Activated naive CD4-positive, alpha-beta T cell (primary cell): ENCODE results near the gene NUP85.
"Not testable (repeated sequence)": the region's sequence is repeated elsewhere in the genome, so short reads cannot be mapped to it uniquely, and the experiment has no call there.

Experiments
- DNase-seq, 4 experiments: peaks; one replicate each; lab custom pipeline; 2025; lab: John Stamatoyannopoulos, UW

Gene NUP85, protein sequence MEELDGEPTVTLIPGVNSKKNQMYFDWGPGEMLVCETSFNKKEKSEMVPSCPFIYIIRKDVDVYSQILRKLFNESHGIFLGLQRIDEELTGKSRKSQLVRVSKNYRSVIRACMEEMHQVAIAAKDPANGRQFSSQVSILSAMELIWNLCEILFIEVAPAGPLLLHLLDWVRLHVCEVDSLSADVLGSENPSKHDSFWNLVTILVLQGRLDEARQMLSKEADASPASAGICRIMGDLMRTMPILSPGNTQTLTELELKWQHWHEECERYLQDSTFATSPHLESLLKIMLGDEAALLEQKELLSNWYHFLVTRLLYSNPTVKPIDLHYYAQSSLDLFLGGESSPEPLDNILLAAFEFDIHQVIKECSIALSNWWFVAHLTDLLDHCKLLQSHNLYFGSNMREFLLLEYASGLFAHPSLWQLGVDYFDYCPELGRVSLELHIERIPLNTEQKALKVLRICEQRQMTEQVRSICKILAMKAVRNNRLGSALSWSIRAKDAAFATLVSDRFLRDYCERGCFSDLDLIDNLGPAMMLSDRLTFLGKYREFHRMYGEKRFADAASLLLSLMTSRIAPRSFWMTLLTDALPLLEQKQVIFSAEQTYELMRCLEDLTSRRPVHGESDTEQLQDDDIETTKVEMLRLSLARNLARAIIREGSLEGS

DNA sequence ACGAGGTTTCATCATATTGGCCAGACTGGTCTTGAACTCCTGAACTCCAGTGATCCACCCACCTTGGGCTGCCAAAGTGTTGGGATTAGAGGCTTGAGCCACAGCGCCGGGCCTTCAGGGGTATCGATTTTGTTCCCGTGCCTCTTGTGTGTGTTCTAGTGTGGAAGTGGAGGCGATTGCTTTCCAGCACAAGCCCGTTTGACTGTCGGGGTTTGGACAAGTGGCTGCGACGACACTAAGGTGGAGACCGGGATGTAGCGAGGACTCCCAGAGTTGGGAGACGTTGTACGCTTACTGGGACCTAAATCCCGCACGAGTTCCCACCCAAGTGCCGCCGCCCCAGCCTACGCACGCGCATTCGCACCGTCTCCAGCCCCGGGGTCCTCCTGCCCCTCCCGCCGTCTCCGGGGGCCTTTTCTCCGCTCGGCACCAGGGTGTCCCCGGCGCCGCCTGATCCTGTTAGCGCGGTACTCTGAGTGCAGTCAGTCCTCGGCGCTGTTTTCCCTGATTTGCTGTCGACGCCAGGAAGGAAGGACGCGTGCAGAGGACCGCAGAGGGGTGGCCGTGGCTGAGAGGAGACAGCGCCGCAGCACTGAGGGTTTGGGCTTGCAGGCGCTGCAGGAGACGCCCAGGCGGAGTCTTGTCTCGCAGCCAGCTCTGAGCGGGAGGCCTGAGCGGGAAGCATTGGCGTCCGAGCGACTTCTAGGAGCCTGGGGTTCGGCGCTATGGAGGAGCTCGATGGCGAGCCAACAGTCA lies at the start of gene NUP85:
TSS of gene NUP85 (plus strand) at position 643 of the 756 bp plus-strand sequence. CDS start at position 726, 83 bp downstream.
- peak; percentile 84 to 91 (median 87) for DNase-seq

DNA sequence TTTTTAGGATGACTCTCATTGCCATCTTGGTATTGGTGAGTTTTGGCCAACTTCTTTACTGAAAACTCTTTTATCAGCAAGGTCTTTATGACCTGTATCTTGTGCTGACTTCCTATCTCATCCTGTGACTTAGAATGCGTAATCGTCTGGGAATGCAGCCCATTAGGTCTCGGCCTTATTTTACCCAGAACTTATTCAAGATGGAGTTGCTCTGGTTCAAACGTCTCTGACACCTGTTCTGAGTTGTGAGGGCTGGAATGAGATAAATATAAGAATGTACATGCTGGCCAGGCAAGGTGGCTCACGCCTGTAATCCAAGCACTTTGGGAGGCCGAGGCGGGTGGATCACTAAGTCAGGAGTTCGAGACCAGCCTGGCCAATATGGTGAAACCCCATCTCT lies 47.0 kb upstream of the NUP85 start:
- DNase-seq: not testable (repeated sequence)

DNA sequence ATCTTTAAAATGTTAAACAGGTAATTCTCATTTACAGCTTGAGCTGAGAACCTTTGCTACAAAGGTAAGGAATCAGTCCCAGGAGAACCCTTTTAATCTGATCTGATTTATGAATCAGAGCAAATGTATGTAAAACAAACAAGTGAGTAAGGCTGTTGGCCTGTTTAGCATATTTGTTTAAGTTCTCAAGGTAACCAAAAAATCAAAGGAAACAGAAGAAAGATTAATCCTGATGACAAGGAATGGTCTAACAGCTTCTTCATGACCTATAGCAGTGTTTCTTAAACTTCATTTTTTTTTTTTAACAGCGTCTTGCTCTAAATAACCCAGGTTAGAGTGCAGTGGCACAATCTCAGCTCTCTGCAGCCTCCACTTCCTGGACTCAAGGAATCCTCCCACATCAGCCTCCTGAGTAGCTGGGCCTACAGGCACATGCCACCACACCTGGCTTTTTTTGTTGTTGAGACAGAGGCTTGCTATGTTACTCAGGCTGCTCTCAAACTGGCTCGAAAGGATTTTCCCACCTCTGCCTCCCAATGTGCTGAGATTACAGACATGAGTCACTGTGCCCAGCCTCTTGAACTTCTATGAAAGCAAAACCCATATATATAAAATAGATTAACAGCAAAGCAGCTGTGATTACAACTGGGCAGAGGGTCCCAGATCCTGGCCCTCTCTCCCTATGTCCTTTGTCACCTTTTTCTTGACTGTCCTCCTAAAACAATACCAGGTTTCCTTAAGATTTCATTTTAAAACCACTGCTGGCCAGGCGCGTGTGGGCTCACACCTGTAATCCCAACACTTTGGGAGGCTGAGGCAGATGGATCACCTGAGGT lies 46.1 kb upstream of the NUP85 start:
- no peak for DNase-seq

DNA sequence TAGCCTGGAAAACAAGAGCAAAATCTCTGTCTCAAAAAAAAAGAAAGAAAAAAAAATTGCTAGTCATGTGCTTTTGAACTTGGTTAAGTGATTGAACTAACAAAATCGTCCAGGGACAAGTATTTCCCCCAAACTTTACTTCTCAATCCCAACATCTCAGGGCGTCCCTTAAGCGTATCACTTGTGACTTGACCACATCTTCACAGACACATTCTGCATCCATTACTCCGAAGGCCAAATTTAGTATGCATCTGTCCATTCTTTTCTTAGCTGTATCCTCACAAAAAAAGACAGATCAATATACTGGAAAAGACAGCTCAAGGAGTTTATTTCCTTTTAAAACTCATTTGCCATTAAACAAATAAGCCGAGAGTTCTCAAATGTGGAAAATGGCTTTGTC lies 45.3 kb upstream of the NUP85 start:
- no peak for DNase-seq

DNA sequence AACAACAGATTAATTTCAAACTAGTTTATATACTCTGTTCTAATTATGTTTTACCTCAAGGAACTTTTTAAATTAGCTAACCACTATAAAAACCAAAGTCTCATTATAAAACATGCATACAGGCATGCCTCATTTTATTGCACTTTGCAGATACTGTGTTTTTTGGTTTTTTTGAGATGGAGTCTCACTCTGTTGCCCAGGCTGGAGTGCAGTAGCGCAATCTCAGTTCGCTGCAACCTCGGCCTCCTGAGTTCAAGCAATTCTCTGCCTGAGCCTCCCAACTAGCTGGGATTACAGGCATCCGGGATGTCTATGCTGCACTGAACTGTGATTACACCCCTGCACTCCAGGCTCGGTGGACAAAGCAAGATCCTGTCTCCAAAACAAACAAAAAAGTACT lies 42.4 kb upstream of the NUP85 start:
- no peak for DNase-seq

DNA sequence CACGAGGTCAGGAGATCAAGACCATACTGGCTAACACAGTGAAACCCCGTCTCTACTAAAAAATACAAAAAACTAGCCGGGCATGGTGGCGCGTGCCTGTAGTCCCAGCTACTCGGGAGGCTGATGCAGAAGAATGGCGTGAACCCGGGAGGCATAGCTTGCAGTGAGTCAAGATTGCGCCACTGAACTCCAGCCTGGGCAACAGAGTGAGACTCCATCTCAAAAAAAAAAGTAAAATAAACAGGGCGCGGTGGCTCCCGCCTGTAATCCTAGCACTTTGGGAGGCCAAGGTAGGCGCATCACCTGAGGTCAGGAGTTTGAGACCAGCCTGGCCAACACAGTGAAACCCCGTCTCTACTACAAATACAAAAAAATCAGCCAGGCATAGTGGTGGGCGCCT lies 40.9 kb upstream of the NUP85 start:
- not testable (repeated sequence) for DNase-seq

DNA sequence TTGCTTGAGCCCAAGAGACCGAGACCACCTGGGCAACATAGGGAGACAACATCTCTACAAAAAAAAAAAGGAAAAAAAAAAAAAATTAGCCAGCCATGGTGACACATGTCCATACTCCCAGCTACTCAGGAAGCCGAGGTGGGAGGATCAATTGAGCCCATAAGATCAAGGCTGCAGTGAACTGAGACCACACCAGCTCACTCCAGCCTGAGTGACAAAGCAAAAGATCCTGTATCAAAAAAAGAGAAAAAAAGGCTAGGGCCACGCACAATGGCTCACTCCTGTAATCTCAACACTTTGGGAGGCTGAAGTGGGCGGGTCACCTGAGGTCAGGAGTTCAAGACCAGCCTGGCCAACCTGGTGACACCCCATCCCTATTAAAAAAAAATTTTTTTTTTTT lies 36.5 kb upstream of the NUP85 start:
- DNase-seq: no peak

DNA sequence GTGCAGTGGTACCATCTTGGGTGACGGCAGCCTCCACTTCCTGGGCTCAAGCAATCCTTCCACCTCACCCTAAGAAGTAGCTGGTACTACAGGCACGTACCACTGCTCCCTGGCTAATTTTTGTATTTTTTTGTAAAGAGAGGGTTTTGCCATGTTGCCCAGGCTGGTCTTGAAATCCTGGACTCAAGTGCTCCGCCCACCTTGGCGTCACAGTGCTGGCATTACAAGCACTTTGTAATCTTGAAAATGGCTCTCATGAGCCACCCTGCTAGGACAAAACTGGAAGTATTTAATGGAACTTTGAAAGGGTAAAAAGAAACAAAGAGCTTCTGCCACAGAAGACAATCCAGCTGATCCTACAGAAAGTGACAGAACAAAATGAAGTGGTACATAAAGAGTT lies 32.0 kb upstream of the NUP85 start:
- DNase-seq: no peak

DNA sequence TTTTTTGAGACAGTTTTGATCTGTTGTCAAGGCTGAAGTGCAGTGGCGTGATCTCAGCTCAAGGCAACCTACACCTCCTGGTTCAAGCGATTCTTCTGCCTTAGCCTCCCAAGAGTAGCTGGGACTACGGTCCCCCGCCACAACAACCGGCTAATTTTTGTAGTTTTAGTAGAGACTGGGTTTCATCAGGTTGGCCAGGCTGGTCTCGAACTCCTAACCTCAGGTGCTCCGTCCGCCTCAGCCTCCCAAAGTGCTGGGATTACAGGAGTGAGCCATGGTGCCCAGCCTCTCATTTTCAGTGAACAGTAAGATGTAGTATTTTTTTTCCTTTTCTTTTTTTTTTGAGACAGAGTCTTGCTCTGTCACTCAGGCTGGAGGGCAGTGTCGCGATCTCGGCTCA lies 30.5 kb upstream of the NUP85 start:
- no peak for DNase-seq

DNA sequence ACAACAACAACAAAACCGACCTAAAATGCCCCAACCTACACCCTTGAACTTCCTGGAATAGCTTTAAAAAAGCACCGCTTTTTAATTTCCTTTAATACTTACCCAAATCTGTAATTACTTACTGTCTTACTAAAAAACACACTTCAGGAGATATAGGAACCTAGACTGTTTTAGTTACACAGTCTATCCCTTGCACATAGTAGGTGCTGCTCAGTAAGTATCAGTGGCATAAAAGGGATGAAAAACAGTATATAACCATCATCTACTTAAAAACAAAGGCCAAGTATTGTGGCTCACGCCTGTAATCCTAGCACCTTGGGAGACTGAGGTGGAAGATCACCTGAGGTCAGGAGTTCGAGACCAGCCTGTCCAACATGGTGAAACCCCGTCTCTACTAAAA lies 28.9 kb upstream of the NUP85 start:
- DNase-seq: no peak

DNA sequence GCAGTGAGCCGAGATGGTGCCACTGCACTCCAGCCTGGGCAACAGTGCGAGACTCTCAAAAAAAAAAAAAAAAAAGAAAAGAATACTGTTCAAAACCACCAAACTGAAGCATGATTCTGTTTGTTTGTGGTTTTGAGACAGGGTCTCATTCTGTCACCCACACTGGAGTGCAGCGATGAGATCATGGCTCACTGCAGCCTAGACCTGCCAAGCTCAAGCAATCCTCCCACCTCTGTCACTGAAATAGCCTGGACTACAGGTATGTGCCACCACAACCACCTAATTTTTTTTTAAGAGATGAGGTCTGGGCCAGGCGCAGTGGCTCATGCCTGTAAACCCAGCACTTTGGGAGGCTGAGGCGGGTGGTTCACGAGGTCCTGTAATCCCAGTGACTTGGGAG lies 27.0 kb upstream of the NUP85 start:
- no peak for DNase-seq

DNA sequence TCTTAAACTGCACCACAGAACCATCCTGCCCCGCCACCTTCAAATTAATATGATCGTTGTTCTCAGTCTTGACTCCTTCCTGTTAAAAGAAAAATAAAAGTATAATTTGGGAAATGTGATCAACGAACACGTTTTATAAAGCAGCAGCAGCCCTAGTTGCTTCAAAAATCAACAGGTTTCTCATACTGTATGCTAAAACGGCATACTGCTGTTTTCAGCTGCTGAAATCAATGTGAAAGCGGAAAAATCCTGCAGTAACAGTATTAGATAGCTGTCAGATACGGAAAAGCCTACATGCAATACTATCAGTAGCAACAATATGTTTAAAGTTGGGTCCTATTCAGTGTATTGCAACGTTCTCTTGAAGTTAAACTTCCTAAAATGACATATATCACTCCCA lies 24.4 kb upstream of the NUP85 start:
- DNase-seq: no peak

DNA sequence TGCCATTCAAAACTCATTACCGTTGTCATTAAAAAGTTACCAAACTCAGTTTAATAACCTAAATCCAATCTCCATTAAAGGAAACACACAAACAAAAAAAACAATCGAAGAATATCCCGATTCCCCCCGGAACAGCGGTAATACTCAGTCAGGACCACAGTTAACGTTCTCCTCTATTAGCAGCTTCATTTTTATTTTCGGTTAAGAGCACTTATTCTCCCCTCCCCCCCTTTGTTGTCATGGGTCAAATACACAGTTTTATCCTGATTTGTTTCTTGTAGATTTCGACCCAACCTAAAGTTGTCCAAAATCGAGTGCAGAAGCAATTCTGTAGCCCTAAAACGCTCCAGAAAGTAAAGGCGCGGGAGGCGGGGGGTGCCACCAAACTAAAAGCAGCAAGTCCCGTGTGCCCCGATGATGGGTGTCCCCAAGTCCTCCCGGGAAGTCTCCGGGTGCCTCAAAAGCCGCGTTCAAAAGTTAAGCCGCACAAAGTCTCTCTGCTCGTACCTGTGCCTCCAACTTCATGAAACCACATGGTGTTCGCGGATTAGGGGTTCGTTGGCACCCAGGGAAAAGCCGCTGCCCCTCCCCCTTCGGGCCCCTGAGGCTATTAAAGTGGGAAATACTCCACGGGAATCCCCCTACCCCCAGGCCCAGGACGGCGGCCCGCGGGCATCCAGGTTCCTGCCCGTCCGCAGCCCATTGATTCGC lies 23.7 kb upstream of the NUP85 start:
- DNase-seq: peak in 2 of 4 experiments; percentile 19 to 38

DNA sequence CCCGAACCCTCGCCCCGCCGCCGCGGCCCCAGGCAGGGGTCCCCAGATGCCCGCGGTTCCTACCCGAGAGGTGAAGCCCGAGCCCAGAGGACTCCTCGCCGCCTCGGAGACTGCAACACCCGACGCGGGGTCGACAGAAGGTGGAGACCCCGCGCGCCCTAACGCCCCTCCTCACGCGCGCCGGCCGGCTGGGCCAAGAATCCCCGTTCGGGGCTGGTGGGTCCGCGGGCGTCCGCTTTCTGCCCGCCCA lies 23.2 kb upstream of the NUP85 start:
- peak in 2 of 4 experiments; percentile 42 to 46 for DNase-seq

DNA sequence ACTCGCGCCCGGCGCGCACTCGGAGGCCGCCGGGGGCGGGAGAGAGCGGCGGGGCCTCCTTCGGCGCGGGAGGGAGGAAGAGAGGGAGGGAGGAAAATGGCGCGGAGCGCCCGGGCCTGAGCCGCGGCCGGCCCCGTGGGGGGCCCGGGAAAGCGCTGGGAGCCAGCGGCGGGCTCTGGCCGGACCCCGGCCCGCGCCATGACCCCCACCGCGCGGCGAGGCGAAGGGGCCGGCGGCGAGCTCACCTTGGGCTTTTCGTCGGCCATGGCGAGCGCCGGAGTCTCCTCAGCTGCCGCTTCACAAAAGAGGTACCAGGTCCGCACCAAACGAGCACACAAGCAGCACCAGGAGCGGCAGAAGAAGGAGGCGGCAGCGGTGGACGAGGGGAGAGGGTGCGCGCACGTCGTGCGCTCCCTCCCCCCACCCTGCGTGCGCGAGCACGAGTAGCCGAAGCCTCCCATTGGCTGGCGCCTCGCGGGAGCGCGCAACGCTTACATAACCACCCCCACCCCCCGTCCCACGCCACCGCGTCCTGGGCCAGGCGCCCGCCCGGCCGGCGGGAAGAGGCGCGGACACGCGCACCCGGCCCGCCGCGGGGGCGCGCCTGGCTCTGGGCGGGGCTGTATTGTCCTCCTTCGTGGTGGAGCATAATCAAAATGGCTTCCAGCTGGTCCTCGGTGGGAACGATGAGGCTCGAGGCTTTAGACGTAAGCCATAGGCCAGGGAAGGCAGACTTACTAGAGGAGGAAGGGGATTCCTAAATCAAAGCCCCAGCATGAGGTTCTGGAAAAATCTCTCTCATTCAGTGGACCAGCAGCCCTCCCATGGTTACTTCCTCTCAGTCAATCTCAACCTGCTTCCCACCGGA lies 22.7 kb upstream of the NUP85 start, which contains the start of gene SUMO2:
TSS of gene SUMO2 (minus strand) at position 391 of the 868 bp plus-strand sequence. CDS start at position 266, 125 bp downstream.
- DNase-seq: peak; percentile 90 to 96 (median 95)

DNA sequence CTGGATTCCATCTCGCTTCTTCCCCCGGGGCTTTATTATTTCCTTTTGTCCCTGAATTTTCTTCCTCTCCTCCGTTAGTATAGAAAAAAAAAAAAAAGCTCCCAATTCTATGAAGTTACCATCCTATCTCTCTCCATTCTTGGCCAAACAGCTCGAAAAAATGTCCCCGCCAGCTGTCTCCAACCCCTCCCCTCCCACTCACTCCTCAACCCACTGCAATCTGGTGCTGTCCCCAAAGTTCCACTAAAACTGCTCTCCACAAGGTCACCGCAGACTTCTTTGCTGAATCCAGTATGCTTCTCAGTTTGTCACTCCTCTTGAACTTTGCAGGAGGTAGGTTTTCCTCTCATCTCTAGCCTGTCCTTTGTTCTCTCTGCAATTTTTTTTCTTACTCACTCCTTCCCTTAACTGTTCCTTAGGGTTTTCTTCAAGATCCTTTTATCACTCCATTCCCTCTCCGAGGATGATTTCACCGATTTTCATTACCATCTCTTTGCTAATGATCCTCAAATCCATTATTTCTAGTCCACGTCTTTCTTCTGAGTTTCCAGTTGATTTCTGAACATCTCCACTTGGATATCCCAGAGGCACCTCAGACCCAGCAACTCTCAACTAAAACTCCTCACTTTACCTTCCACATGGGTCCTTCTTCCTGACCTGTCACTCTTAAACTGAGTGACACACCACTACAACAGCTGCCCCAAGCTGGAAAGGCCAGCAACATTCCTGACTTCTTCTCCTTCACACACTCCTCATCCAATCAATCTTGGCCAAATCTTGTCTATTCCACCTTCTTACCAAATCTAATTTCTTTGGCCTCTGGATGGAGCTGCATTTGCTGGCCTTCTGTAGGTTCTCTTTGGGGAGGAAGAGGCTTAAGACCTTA lies 21.2 kb upstream of the NUP85 start:
- DNase-seq: no peak

DNA sequence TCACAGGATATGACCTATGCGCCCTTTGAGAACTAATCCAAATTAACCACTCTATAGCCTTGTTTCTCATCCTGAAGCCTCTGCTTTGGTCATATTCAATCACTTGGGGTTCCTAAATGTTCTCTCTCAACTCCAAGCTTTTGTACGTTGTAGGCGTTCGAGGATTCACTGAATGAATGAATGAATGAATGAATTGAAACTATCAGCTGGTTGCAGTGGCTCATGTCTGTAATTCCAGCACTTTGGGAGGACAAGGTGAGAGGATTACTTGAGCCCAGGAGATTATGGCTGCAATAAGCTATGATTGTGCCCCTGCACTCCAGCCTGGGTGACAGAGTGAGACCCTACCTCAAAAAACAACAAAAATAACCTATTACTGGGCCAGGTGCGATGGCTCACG lies 16.9 kb upstream of the NUP85 start:
- no peak for DNase-seq

DNA sequence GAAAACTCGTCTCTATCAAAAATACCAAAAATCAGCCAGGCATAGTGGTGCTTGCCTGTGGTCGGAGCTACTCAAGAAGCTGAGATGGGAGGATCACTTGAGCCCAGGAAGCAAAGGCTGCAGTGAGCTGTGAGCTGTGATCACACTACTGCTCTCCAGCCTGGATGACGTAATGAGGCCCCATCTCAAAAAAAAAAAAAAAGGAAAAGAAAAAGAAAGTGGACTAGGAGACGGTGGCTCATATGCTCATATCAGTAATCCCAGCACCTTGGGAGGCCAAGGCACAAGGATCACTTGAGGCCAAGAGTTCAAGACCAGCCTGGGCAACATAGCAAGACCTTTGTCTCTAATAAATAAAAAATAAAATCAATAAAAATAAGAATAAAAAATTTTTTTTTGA lies 13.9 kb upstream of the NUP85 start:
- DNase-seq: no peak

DNA sequence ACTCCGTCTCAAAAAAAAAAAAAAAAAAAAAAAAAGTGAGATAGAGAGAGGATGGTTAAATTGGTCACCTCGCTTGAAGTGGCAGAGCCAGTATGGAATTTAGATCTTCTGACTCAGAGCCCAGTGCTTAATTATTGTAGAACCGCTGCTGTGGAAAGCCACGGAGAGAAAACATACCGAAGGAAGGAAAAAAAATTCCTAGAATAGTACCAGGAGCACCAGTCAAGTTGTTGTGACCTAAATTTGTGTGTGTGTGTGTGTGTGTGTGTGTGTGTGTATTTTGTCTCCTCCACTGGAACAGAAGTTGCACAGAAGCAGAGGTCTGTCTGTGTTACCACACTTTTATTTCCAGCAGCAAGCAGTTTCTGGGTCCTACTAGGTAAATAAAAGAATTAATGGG lies 10.6 kb upstream of the NUP85 start:
- DNase-seq: no peak
